Heart right ventricle (tissue), 16 donors: ENCODE data around the gene PRSS35. TPM values are rescaled to one million over a fixed set of nuclear protein-coding genes. Genes with fewer than 3 reads are reported as not detected.

Experiments
- ATAC-seq, 8 donors: fragments of 200-7000 bp; cut with Tn5 transposase; one replicate each; pipeline ENCODE4 v1.9.1; 2020; ENCODE audit warnings: mild to moderate bottlenecking in 8 of 8, moderate library complexity in 8 of 8, moderate number of reproducible peaks in 1 of 8
- DNase-seq, 2 donors: peaks; one replicate each; pipeline ENCODE4 v3.0.0-alpha.2; 2020
- H3K27ac ChIP-seq, 10 donors: fragments of 200-600 bp; sonication (generic) in 2 of 10; one replicate each; pipeline versions ENCODE4 v1.5.0 to v1.8.0; 2020 to 2022; ENCODE audit warnings: mild to moderate bottlenecking in 3 of 10
- H3K27me3 ChIP-seq, 7 donors: fragments of 200-600 bp; one replicate each; pipeline ENCODE4 v1.8.0; 2021 to 2022; ENCODE audit warnings: mild to moderate bottlenecking in 2 of 7
- H3K36me3 ChIP-seq, 9 donors: fragments of 200-600 bp; sonication (generic) in 1 of 9; one replicate each; pipeline versions ENCODE4 v1.5.0 to v1.8.0; 2020 to 2022; ENCODE audit warnings: mild to moderate bottlenecking in 2 of 9
- H3K4me1 ChIP-seq, 9 donors: fragments of 200-600 bp; sonication (generic) in 1 of 9; one replicate each; pipeline versions ENCODE4 v1.5.0 to v1.8.0; 2020 to 2022; ENCODE audit warnings: mild to moderate bottlenecking in 4 of 9
- H3K4me3 ChIP-seq, 10 donors: fragments of 200-600 bp; sonication (generic) in 2 of 10; one replicate each; pipeline versions ENCODE4 v1.5.0 to v1.8.0; 2020 to 2022; ENCODE audit warnings: mild to moderate bottlenecking in 7 of 10, moderate library complexity in 2 of 10
- H3K9me3 ChIP-seq, 11 donors: fragments of 200-600 bp in 10 of 11; sonication (generic) in 2 of 11; one replicate each; pipeline versions ENCODE4 v1.5.0 to v1.8.0; 2013 to 2022; ENCODE audit warnings: mild to moderate bottlenecking in 2 of 11, control low read depth in 1 of 11, moderate library complexity in 1 of 11
- CTCF ChIP-seq, 9 donors: fragments of 200-600 bp; sonication (generic) in 2 of 9; IDR thresholded peaks; one replicate each; pipeline versions ENCODE4 v1.5.0 to v1.8.0; 2021 to 2022; ENCODE audit warnings: antibody characterized with exemption in 9 of 9, mild to moderate bottlenecking in 5 of 9, moderate library complexity in 1 of 9
- WGBS, 2 donors: extraction: QIAGEN DNeasy Blood & Tissue Kit; methylation state at CpG; one replicate each; pipeline ENCODE4 v1.1.7; 2013; ENCODE audit warnings: inconsistent platforms in 1 of 2; 5-methylcytosine and 5-hydroxymethylcytosine counted together
- intact Hi-C, 10 donors: fragments of 100-400 bp; cut with DNase I; formaldehyde crosslinking; loops; one replicate each; pipeline versions ENCODE4 v1.11.1 to v1.14.2; 2022
- polyA plus RNA-seq, 2 donors: library from polyadenylated mRNA; stranded (reverse); fragments of 200-250 nt; gene quantifications; one replicate each; pipeline ENCODE4 v1.2.3, GENCODE V29; 2013
- total RNA-seq, 10 donors: library from RNA; stranded (reverse); fragmentation: NEBNext Ultra II Directional in 3 of 10; extraction: Animal tissue kit (Norgen Biotek cat#: 25700) in 3 of 10; gene quantifications; one replicate each; pipeline versions ENCODE4 v1.2.1 to v1.2.4, GENCODE V29; 2021 to 2023
- donor health status: Arrhythmogenic right ventricular cardiomyopathy.
- donor health status: ischemic (EF 13 %, LVEDD 7.1; RV severe dilation, severe dysfunction).
- donor health status: healthy with polysubstance abuse.
- donor health status: DM: no; HTN: yes; CAD: no.
- donor health status: DM: no; HTN: no; CAD: no.
- donor health status: ischemic (EF 25% LVEDD 6.9; RV normal size, moderate dysfunction).
- donor health status: ischemic (EF 25% LVEDD 5.7; RV mildly dilated, moderate dysfunction).
- donor health status: healthy.
- donor health status: DM: yes; HTN: yes; CAD: no.
- donor health status: Ischemic cardiomyopathy.
- donor health status: ischemic (EF 35%, LVEDD 5.7; RV mildly dilated, moderate dysfunction).
- donor health status: nonischemic (EF 11% LVEDD 7.7; RV severe dilation, severe dysfunction).
- donor health status: DM: yes; HTN: yes; CAD: no.
- donor health status: PGD.
- donor health status: ischemic (EF 29% LVEDD 5.4; RV normal size, mild dysfunction).
- donor health status: nonischemic (EF 23%, LVEDD 6.1; RV moderate dilation, normal function).

Gene PRSS35
- total and polyA plus RNA-seq, 12 donors, result 0.11 to 0.77 (median 0.33) TPM; not detected in 5

DNA sequence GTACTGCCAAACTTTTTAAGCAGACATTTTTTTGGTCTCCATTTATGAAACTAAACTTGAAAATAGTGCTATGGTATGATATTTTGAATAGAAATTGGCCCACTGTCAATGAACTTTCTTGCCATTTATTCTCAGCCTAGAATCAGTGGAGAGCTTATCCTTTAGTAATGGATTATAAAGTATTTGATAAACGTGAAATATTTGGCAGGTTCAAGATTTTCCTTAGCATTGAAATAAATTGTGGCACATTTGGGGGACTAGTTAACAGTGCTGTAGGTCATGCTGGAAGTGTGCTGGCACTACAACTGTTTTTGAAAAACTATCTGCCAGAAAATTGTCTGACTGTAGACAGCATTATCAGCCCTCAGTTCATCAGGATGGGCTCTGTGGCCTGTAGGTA lies 2.1 kb downstream of the PRSS35 start:
- no peak overlapping the region for H3K27ac ChIP-seq
- DNase-seq (no peak), ATAC-seq (no peak)
- no peak overlapping the region for H3K4me3 ChIP-seq
- H3K36me3 ChIP-seq, result no peaks in the 10 kb centered on the region
- peaks cover 0 to 12% (median 6%) of the 10 kb centered on the region in 9 donors for H3K4me1 ChIP-seq
- TF ChIP-seq CTCF (IDR thresholded peaks at IDR 0.05), result no peak
- H3K9me3 ChIP-seq, result no peaks in the 10 kb centered on the region
- intact Hi-C loops, result loop anchor here in 9 of 10 donors (2.0 to 10.0 kb wide), 8 partner anchors 90 to 450 kb away; partner anchors contain the start of genes DOP1A (in 2 of the 9) and UBE3D (in 2 of the 9)
- 57 to 64% methylated on average over 1 of the region's 1 CpG for WGBS, 2 donors
- peaks cover 0 to 28% (median 0%) of the 10 kb centered on the region in 7 donors for H3K27me3 ChIP-seq

GRCh38 chr6:83514866-83515466 lies 2.6 kb downstream of the PRSS35 start:
- peak; percentile 53 to 84 (median 80) for TF ChIP-seq CTCF (IDR thresholded peaks at IDR 0.05)
- WGBS, 2 donors, result 19 to 32% methylated on average over 4 of the region's 4 CpGs

GRCh38 chr6:83517500-83517899 lies 5.2 kb downstream of the PRSS35 start:
- H3K27me3 ChIP-seq, result peaks cover 0 to 15% (median 0%) of the 10 kb centered on the region in 7 donors
- intact Hi-C loops, result loop anchor here in 7 of 10 donors (5.0 to 10.0 kb wide), 4 partner anchors 93 to 453 kb away; partner anchors contain the start of genes DOP1A (in 6 of the 7) and UBE3D (in 6 of the 7)
- no peak overlapping the region for H3K4me3 ChIP-seq
- no peak for ATAC-seq
- peaks cover 0 to 4% (median 0%) of the 10 kb centered on the region in 9 donors for H3K4me1 ChIP-seq
- 62 to 64% methylated on average over 1 of the region's 1 CpG for WGBS, 2 donors
- DNase-seq, result no peak
- no peak overlapping the region for H3K27ac ChIP-seq
- TF ChIP-seq CTCF (IDR thresholded peaks at IDR 0.05), result no peak
- H3K36me3 ChIP-seq, result no peaks in the 10 kb centered on the region
- H3K9me3 ChIP-seq, result no peaks in the 10 kb centered on the region

More at GRCh38 chr6:83514866-83515466, 2.6 kb downstream of the PRSS35 start:
- Histone ChIP-seq H3K4me1 (peaks cover 0 to 12% (median 6%) of the 10 kb centered on the region in 9 donors), H3K4me3 (no peak overlapping the region), H3K9me3 (no peaks in the 10 kb centered on the region), H3K27me3 (peaks cover 0 to 28% (median 0%) of the 10 kb centered on the region in 7 donors), H3K36me3 (no peaks in the 10 kb centered on the region), H3K27ac (no peak overlapping the region)
- intact Hi-C loops, result loop anchor here (1.0 to 10.0 kb wide), 10 partner anchors 90 to 450 kb away; partner anchors contain the start of genes DOP1A (in 6 of the 10) and UBE3D (in 6 of the 10)
- peak in 1 of 2 donors; percentile 16 for DNase-seq
- ATAC-seq, result no peak

DNA sequence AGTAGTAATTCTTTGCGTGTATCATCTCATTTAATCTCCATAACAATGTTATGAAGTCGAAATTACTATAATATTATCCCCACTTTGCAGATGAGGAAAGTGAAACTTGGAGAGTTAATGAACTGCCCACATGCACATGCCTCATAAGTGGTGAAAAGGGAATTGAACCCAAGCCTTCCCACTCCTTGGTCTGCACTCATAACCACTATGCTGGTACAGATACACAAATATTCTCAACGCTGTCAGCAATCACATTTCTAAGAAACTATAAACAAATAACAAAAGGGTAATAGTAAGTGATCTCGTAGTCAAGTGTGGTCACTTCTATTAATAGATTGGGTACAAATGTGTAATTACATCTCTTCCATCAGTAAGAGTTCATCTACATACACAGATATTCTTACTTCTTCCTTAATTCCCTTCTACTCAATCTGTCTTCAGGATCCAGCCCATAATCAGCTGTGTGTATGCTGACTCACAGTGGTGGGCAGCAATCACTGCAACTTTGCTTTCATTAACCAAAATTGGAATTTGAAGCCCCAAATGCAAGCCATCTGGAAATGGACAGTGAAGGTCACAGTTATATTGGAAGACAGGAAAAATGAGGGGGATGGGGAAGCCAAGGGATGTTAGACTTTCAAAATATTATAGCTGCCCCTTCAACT lies 6.6 kb downstream of the PRSS35 start:
- WGBS, 2 donors, result 73 to 78% methylated on average over 4 of the region's 4 CpGs
- no peaks in the 10 kb centered on the region for H3K36me3 ChIP-seq
- ATAC-seq (no peak), DNase-seq (no peak)
- peaks cover 0 to 7% (median 0%) of the 10 kb centered on the region in 7 donors for H3K27me3 ChIP-seq
- TF ChIP-seq CTCF (IDR thresholded peaks at IDR 0.05), result peak in 2 of 9 donors; percentile 14 to 27
- H3K27ac ChIP-seq, result no peak overlapping the region
- no peaks in the 10 kb centered on the region for H3K9me3 ChIP-seq
- no peaks in the 10 kb centered on the region for H3K4me1 ChIP-seq
- H3K4me3 ChIP-seq, result no peak overlapping the region
- intact Hi-C loops, result loop anchor here in 7 of 10 donors (5.0 to 10.0 kb wide), 4 partner anchors 94 to 454 kb away; partner anchors contain the start of genes DOP1A (in 6 of the 7) and UBE3D (in 6 of the 7)
